Aorta (tissue), 5 donors: ENCODE measurements around the gene KCNJ18. TPM values are rescaled to one million over a fixed set of nuclear protein-coding genes. Genes with fewer than 3 reads are reported as not detected.
"Not testable (repeated sequence)": the region's sequence is repeated elsewhere in the genome, so short reads cannot be mapped to it uniquely, and the experiment has no call there.

Source experiments
- ATAC-seq: fragments of 200-7000 bp; cut with Tn5 transposase; one replicate; pipeline ENCODE4 v1.9.1; 2022; ENCODE audit warnings: moderate library complexity; ENCODE audit not compliant: low FRiP score
- DNase-seq, 2 donors: peaks; one replicate each; pipeline ENCODE4 v3.0.0-alpha.2; 2020
- H3K27ac ChIP-seq, 2 donors: one replicate each; pipeline ENCODE4 v1.5.1; 2013; ENCODE audit warnings: low read length in 2 of 2, mild to moderate bottlenecking in 2 of 2, moderate library complexity in 2 of 2, control low read depth in 1 of 2, inconsistent platforms in 1 of 2, low read depth in 1 of 2
- H3K27me3 ChIP-seq, 2 donors: one replicate each; pipeline ENCODE4 v1.6.1; 2013; ENCODE audit warnings: control low read depth in 1 of 2, low read length in 1 of 2, mild to moderate bottlenecking in 1 of 2, moderate library complexity in 1 of 2; ENCODE audit not compliant: insufficient read depth in 2 of 2, control insufficient read depth in 1 of 2
- H3K36me3 ChIP-seq, 2 donors: one replicate each; pipeline ENCODE4 v1.6.1; 2013; ENCODE audit warnings: control low read depth in 1 of 2, low read length in 1 of 2, mild to moderate bottlenecking in 1 of 2; ENCODE audit not compliant: insufficient read depth in 2 of 2, control insufficient read depth in 1 of 2
- H3K4me1 ChIP-seq, 2 donors: one replicate each; pipeline ENCODE4 v1.6.1; 2013; ENCODE audit warnings: low read length in 2 of 2, control low read depth in 1 of 2, mild to moderate bottlenecking in 1 of 2, moderate library complexity in 1 of 2; ENCODE audit not compliant: insufficient read depth in 2 of 2, control insufficient read depth in 1 of 2
- H3K4me3 ChIP-seq, 2 donors: one replicate each; pipeline ENCODE4 v1.5.1; 2013; ENCODE audit warnings: low read length in 2 of 2, control low read depth in 1 of 2, mild to moderate bottlenecking in 1 of 2
- H3K9me3 ChIP-seq: one replicate; pipeline ENCODE4 v1.6.1; 2013; ENCODE audit warnings: mild to moderate bottlenecking, low read length; ENCODE audit not compliant: control insufficient read depth
- WGBS, 2 donors: extraction: QIAGEN DNeasy Blood & Tissue Kit; methylation state at CpG; one replicate each; pipeline ENCODE4 v1.1.7; 2013; 5-methylcytosine and 5-hydroxymethylcytosine counted together
- intact Hi-C, 2 donors: fragments of 100-400 bp; cut with DNase I; formaldehyde crosslinking; loops; one replicate each; pipeline versions ENCODE4 v1.14.2 to v1.15.0; 2022
- polyA plus RNA-seq, 2 donors: library from polyadenylated mRNA; stranded (reverse); fragments of 200-250 nt; gene quantifications; one replicate each; pipeline ENCODE4 v1.2.3, GENCODE V29; 2013
- total RNA-seq, 2 donors: library from RNA; stranded (reverse); fragmentation: NEBNext Ultra II Directional; extraction: Animal tissue kit (Norgen Biotek cat#: 25700); gene quantifications; one replicate each; pipeline ENCODE4 v1.2.1, GENCODE V29; 2021
- donor health status: healthy with polysubstance abuse.
- donor health status: Bipolar disorder and iron deficiency.
- donor health status: DM: no; HTN: no; CAD: no.
- donor health status: DM: no; HTN: no; CAD: no.
- donor health status: DM: yes; HTN: yes; CAD: no.

KCNJ18 gene
- total and polyA plus RNA-seq, 4 donors, result not detected

- DNase-seq, intact Hi-C loops, H3K4me1 ChIP-seq, H3K4me3 ChIP-seq, ATAC-seq, H3K27ac ChIP-seq, H3K36me3 ChIP-seq, H3K9me3 ChIP-seq, H3K27me3 ChIP-seq: not testable (repeated sequence)
- WGBS, 2 donors, result 54 to 75% methylated on average over 5 to 7 of the region's 7 CpGs
Observed at GRCh38 chr17:21722268-21722667, 29.9 kb downstream of the KCNJ18 start.

GRCh38 chr17:21724216-21725006 is 32.1 kb downstream of the KCNJ18 start:
- H3K4me1 ChIP-seq, result not testable (repeated sequence)

GRCh38 chr17:21731076-21731475 is 38.8 kb downstream of the KCNJ18 start:
- H3K27me3 ChIP-seq, H3K36me3 ChIP-seq, intact Hi-C loops, H3K4me3 ChIP-seq, H3K4me1 ChIP-seq, DNase-seq, H3K9me3 ChIP-seq, H3K27ac ChIP-seq, ATAC-seq: not testable (repeated sequence)
- 79 to 81% methylated on average over 5 of the region's 5 CpGs for WGBS, 2 donors

More at GRCh38 chr17:21724216-21725006, 32.1 kb downstream of the KCNJ18 start:
- DNase-seq, H3K4me3 ChIP-seq, H3K27ac ChIP-seq, H3K36me3 ChIP-seq, intact Hi-C loops, H3K27me3 ChIP-seq, H3K9me3 ChIP-seq: not testable (repeated sequence)
- ATAC-seq, result peak; percentile 45
- WGBS, 2 donors, result 78 to 79% methylated on average over 4 to 5 of the region's 6 CpGs

GRCh38 chr17:21733931-21734330 is 41.6 kb downstream of the KCNJ18 start:
- DNase-seq, H3K4me3 ChIP-seq, ATAC-seq, H3K9me3 ChIP-seq, H3K36me3 ChIP-seq, intact Hi-C loops, H3K27me3 ChIP-seq, H3K27ac ChIP-seq, H3K4me1 ChIP-seq: not testable (repeated sequence)
- WGBS, 2 donors, result 80 to 83% methylated on average over 3 of the region's 3 CpGs

- H3K4me3 ChIP-seq, ATAC-seq: not testable (repeated sequence)
Observed at GRCh38 chr17:21735814-21736213, 43.5 kb downstream of the KCNJ18 start.

GRCh38 chr17:21737015-21737580 is 44.8 kb downstream of the KCNJ18 start:
- ATAC-seq, intact Hi-C loops, DNase-seq: not testable (repeated sequence)

More at GRCh38 chr17:21735814-21736213, 43.5 kb downstream of the KCNJ18 start:
- intact Hi-C loops, DNase-seq, H3K27ac ChIP-seq, H3K4me1 ChIP-seq, H3K27me3 ChIP-seq, H3K36me3 ChIP-seq, H3K9me3 ChIP-seq: not testable (repeated sequence)
- WGBS, 2 donors, result 83% methylated on average over 4 of the region's 4 CpGs

GRCh38 chr17:21738241-21738640 is 45.9 kb downstream of the KCNJ18 start:
- H3K36me3 ChIP-seq, H3K27ac ChIP-seq, DNase-seq, intact Hi-C loops, H3K27me3 ChIP-seq, H3K9me3 ChIP-seq, H3K4me1 ChIP-seq, H3K4me3 ChIP-seq: not testable (repeated sequence)
- ATAC-seq, result peak; percentile 17
- 64 to 66% methylated on average over 2 of the region's 4 CpGs for WGBS, 2 donors

More at GRCh38 chr17:21737015-21737580, 44.8 kb downstream of the KCNJ18 start:
- H3K27me3 ChIP-seq, H3K36me3 ChIP-seq, H3K27ac ChIP-seq, H3K9me3 ChIP-seq, H3K4me3 ChIP-seq, H3K4me1 ChIP-seq: not testable (repeated sequence)
- 81 to 84% methylated on average over 19 to 22 of the region's 23 CpGs for WGBS, 2 donors

- not testable (repeated sequence) for ATAC-seq
- WGBS, 2 donors, result 73% methylated on average over 3 to 4 of the region's 8 CpGs
Observed at GRCh38 chr17:21738877-21739474, 46.7 kb downstream of the KCNJ18 start.

More at GRCh38 chr17:21738877-21739474, 46.7 kb downstream of the KCNJ18 start:
- H3K36me3 ChIP-seq, DNase-seq, H3K27me3 ChIP-seq, intact Hi-C loops, H3K4me1 ChIP-seq, H3K27ac ChIP-seq, H3K9me3 ChIP-seq, H3K4me3 ChIP-seq: not testable (repeated sequence)
